Natural killer cell (primary cell): ENCODE results near the gene SARDH. TPM values are rescaled to one million over a fixed set of nuclear protein-coding genes. Genes with fewer than 3 reads are reported as not detected.

Source experiments
- ATAC-seq, 3 donors: fragments of 150-1000 bp in 2 of 3; fragments of 200-7000 bp in 1 of 3; cut with Tn5 transposase; 1 replicate in 1 of 3; 2 replicates in 2 of 3; pipeline ENCODE4 v1.10.0; 2021; ENCODE audit warnings: mild to moderate bottlenecking in 2 of 3, moderate library complexity in 2 of 3
- DNase-seq, 2 donors: peaks; one replicate each; pipeline versions ENCODE4 v3.0.0 to v3.0.0-alpha.2; 2013 to 2021; ENCODE audit warnings: mixed read lengths in 1 of 2
- H3K27ac ChIP-seq: one replicate; pipeline ENCODE4 v1.5.1; 2013; ENCODE audit warnings: mild to moderate bottlenecking, low read length
- H3K27me3 ChIP-seq: one replicate; pipeline ENCODE4 v1.6.1; 2013; ENCODE audit warnings: low read length; ENCODE audit not compliant: control insufficient read depth, insufficient read depth
- H3K36me3 ChIP-seq: one replicate; pipeline ENCODE4 v1.6.1; 2013; ENCODE audit warnings: low read length; ENCODE audit not compliant: control insufficient read depth, insufficient read depth
- H3K4me1 ChIP-seq: one replicate; pipeline ENCODE4 v1.6.1; 2013; ENCODE audit warnings: low read length; ENCODE audit not compliant: control insufficient read depth, insufficient read depth
- H3K4me3 ChIP-seq: one replicate; pipeline ENCODE4 v1.5.1; 2013; ENCODE audit warnings: low read length
- H3K9me3 ChIP-seq: one replicate; pipeline ENCODE4 v1.6.1; 2013; ENCODE audit warnings: low read length; ENCODE audit not compliant: control insufficient read depth, insufficient read depth
- H3K27ac Mint-ChIP-seq, 2 donors: one replicate each; pipeline ENCODE4 v1.8.0; 2022; ENCODE audit warnings: mild to moderate bottlenecking in 2 of 2, mixed read lengths in 2 of 2, moderate library complexity in 1 of 2
- H3K27me3 Mint-ChIP-seq, 2 donors: one replicate each; pipeline ENCODE4 v1.8.0; 2022; ENCODE audit warnings: low read depth in 2 of 2, mixed read lengths in 2 of 2
- H3K36me3 Mint-ChIP-seq: one replicate; pipeline ENCODE4 v1.8.0; 2022; ENCODE audit warnings: mixed read lengths
- H3K4me1 Mint-ChIP-seq, 2 donors: one replicate each; pipeline ENCODE4 v1.8.0; 2022; ENCODE audit warnings: mixed read lengths in 2 of 2
- H3K4me3 Mint-ChIP-seq: one replicate; pipeline ENCODE4 v1.8.0; 2022; ENCODE audit warnings: mild to moderate bottlenecking, moderate library complexity, mixed read lengths
- H3K9me3 Mint-ChIP-seq, 2 donors: one replicate each; pipeline ENCODE4 v1.8.0; 2022; ENCODE audit warnings: mixed read lengths in 2 of 2
- WGBS: methylation state at CpG from one replicate; pipeline ENCODE4 v1.1.7; 2013; ENCODE audit warnings: missing lambda C conversion rate; ENCODE audit not compliant: insufficient coverage; 5-methylcytosine and 5-hydroxymethylcytosine counted together
- intact Hi-C: fragments of 100-400 bp; cut with micrococcal nuclease; formaldehyde crosslinking; loops from one replicate; pipeline ENCODE4 v1.14.2; 2022
- total RNA-seq, 4 donors: library from RNA; stranded (reverse); fragments of 120-200 nt in 1 of 4; gene quantifications; one replicate each; pipeline versions ENCODE4 v1.2.3 to v1.2.4, GENCODE V29; 2013 to 2022
- TF ChIP-seq, protein P1 (sequence below): fragments of 200-600 bp; IDR thresholded peaks from one replicate; pipeline ENCODE4 v1.8.0; 2022; ENCODE audit warnings: antibody characterized with exemption

The SARDH gene
- total RNA-seq, 3 donors from 2014 or later (not counting 1 experiment from before 2014, with no cell fraction given) = 2.2 to 6.8 (median 4.1) TPM

DNA sequence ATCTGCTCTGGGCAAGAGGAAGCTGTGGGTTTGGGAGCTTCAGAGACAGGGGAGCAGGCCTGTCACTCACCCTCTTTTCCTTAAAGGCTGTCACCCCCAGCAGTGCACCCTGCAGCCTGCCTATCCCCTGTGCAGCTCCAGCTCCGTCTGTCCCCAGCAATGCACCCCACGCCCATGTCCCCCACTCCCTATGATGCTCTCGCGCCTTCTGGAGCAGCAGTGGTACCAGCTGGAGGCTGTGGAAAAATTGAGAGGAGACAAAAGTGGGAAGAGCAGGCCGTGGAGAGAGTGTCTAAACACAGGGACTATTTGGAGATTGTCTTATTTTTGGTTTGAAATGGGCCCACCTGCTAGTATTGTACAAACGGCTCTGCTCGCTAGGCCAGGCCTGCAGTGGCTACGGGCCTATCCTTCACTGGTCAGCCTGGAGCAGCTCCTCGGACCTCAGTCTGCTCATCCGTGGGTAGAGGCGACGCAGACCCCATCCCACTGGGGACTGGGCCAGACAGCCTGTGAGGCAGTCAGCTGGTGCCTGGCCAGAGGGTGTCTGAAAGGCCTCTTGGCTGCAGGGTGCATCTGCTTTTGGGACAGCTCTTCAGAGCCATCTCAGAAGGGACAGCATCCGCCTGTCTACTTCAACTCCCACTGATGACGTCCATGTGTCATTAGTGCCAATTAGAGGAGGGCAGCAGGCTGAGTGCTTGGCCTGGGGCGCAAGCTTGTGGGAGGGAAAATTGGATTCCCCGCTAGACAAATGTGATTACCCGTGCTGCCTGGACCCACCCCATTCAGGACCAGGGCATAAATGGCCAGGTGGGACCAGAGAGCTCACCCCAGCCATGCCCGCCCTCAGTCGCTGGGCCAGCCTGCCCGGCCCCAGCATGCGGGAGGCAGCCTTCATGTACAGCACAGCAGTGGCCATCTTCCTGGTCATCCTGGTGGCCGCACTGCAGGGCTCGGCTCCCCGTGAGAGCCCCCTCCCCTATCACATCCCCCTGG is 102.3 kb downstream of the SARDH start, which contains the start of gene DBH:
TSS of gene DBH (plus strand) at position 831 of the 999 bp plus-strand sequence. CDS start at position 840, 9 bp downstream.
- Histone ChIP-seq H3K4me1 (no peaks in the 10 kb centered on the region), H3K36me3 (no peaks in the 10 kb centered on the region), H3K27me3 (no peaks in the 10 kb centered on the region), H3K9me3 (no peaks in the 10 kb centered on the region), H3K27ac (no peak within 1 kb of the TSS), H3K4me3 (no peak within 1 kb of the TSS)
- TF ChIP-seq, protein P1, sequence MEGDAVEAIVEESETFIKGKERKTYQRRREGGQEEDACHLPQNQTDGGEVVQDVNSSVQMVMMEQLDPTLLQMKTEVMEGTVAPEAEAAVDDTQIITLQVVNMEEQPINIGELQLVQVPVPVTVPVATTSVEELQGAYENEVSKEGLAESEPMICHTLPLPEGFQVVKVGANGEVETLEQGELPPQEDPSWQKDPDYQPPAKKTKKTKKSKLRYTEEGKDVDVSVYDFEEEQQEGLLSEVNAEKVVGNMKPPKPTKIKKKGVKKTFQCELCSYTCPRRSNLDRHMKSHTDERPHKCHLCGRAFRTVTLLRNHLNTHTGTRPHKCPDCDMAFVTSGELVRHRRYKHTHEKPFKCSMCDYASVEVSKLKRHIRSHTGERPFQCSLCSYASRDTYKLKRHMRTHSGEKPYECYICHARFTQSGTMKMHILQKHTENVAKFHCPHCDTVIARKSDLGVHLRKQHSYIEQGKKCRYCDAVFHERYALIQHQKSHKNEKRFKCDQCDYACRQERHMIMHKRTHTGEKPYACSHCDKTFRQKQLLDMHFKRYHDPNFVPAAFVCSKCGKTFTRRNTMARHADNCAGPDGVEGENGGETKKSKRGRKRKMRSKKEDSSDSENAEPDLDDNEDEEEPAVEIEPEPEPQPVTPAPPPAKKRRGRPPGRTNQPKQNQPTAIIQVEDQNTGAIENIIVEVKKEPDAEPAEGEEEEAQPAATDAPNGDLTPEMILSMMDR = no peak
- Mint-ChIP-seq H3K4me1 (no peaks in the 10 kb centered on the region), H3K4me3 (no peak within 1 kb of the TSS), H3K27ac (no peak within 1 kb of the TSS), H3K36me3 (no peaks in the 10 kb centered on the region), H3K9me3 (no peaks in the 10 kb centered on the region), H3K27me3 (peaks cover 0 to 7% of the 10 kb centered on the region in 2 donors)
- intact Hi-C loops = no loop called here
- WGBS = 91% methylated on average over 22 of the region's 24 CpGs
- no peak for ATAC-seq
- DNase-seq = no peak

DNA sequence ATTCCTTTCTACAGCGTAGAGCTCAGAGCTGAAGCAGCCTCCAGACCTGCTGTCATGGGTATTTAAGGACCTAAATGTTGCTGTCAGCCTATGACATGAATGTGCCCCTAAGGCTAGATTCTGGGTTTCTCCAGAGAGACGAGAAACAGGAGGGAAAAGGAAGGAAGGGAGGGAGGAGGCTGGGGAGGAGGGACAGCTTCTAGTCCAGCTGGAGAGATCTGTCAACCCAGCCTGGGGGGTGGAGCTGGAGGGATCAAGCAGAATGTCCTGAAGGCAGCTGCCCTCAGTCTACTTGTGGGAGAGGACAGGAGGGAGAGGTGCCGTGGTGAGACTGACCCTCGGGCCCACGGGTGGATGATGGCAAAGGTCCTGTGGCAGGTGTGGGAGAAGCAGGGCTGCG is 103.1 kb downstream of the SARDH start:
- peaks cover 0 to 5% of the 10 kb centered on the region in 2 donors for H3K27me3 Mint-ChIP-seq
- H3K4me3 Mint-ChIP-seq = no peak overlapping the region
- H3K27ac Mint-ChIP-seq = no peak overlapping the region
- intact Hi-C loops = no loop called here
- Histone ChIP-seq H3K9me3 (no peaks in the 10 kb centered on the region), H3K27ac (no peak overlapping the region), H3K36me3 (no peaks in the 10 kb centered on the region), H3K4me3 (no peak overlapping the region), H3K4me1 (no peaks in the 10 kb centered on the region), H3K27me3 (no peaks in the 10 kb centered on the region)
- TF ChIP-seq, protein P1 = no peak
- ATAC-seq = no peak
- H3K36me3 Mint-ChIP-seq = no peaks in the 10 kb centered on the region
- WGBS = 69% methylated on average over 6 of the region's 6 CpGs
- H3K4me1 Mint-ChIP-seq = no peaks in the 10 kb centered on the region
- H3K9me3 Mint-ChIP-seq = no peaks in the 10 kb centered on the region
- DNase-seq = no peak

DNA sequence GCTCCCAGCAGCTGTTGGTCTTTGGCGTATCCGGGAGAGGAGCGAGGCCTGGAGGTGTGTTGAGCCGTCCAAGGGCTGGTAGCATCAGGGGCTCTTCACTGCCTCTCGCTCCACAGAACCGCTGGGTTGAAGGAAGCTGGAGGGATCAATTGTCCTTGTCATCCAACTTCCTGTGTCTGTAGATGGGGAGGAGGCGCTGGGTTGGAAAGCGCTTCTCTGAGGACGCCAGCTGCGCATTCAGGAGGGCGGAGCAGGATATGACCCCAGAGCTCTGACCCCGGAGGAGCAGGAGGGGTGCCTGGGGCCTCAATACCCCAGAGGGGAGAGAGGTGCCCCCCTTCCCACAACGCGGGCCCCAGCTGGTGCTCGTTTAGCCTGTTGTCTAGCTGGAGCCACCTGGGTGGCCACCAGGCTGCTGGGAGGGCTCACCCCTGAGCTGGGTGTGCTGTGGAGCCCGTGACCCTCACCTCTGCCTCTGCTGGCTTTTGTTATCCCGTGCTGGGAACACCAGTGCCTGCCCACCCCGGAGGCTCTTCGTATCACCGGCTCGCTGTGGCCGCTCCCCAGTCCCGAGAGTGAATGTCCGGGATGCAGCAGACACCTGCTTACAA is 104.0 kb downstream of the SARDH start:
- DNase-seq = no peak
- Mint-ChIP-seq H3K27me3 (peaks cover 0 to 5% of the 10 kb centered on the region in 2 donors), H3K4me1 (no peaks in the 10 kb centered on the region), H3K36me3 (no peaks in the 10 kb centered on the region), H3K9me3 (no peaks in the 10 kb centered on the region), H3K4me3 (no peak overlapping the region), H3K27ac (no peak overlapping the region)
- Histone ChIP-seq H3K4me1 (no peaks in the 10 kb centered on the region), H3K9me3 (no peaks in the 10 kb centered on the region), H3K36me3 (no peaks in the 10 kb centered on the region), H3K4me3 (no peak overlapping the region), H3K27me3 (no peaks in the 10 kb centered on the region), H3K27ac (no peak overlapping the region)
- no peak for ATAC-seq
- WGBS = 60% methylated on average over 24 of the region's 24 CpGs
- TF ChIP-seq, protein P1 = no peak
- intact Hi-C loops = no loop called here
